Liver (tissue), 9 donors: ENCODE measurements around the gene BID. TPM values are rescaled to one million over a fixed set of nuclear protein-coding genes. Genes with fewer than 3 reads are reported as not detected.

Experiments used
- DNase-seq: peaks from one replicate; pipeline ENCODE4 v3.0.0-alpha.2; 2017; ENCODE audit warnings: low spot score
- H3K27ac ChIP-seq, 2 donors: one replicate each; pipeline ENCODE4 v1.7.0; 2013; ENCODE audit warnings: inconsistent platforms in 2 of 2, low read length in 2 of 2, control low read depth in 1 of 2, low read depth in 1 of 2, mild to moderate bottlenecking in 1 of 2
- H3K27me3 ChIP-seq, 4 donors: one replicate each; pipeline versions ENCODE4 v1.6.1 to v1.7.0; 2013; ENCODE audit warnings: low read length in 3 of 4, inconsistent platforms in 1 of 4, mild to moderate bottlenecking in 1 of 4, moderate library complexity in 1 of 4; ENCODE audit not compliant: control insufficient read depth in 4 of 4, insufficient read depth in 4 of 4
- H3K36me3 ChIP-seq, 4 donors: one replicate each; pipeline versions ENCODE4 v1.6.1 to v1.7.0; 2013; ENCODE audit warnings: low read length in 3 of 4, mild to moderate bottlenecking in 3 of 4, low read depth in 1 of 4, moderate library complexity in 1 of 4; ENCODE audit not compliant: control insufficient read depth in 4 of 4, insufficient read depth in 3 of 4
- H3K4me1 ChIP-seq, 4 donors: one replicate each; pipeline versions ENCODE4 v1.6.1 to v1.7.0; 2013; ENCODE audit warnings: low read length in 3 of 4, mild to moderate bottlenecking in 3 of 4, moderate library complexity in 1 of 4; ENCODE audit not compliant: control insufficient read depth in 4 of 4, insufficient read depth in 4 of 4
- H3K4me3 ChIP-seq, 3 donors: one replicate each; pipeline versions ENCODE4 v1.6.1 to v1.7.0; 2013; ENCODE audit warnings: low read length in 3 of 3, control low read depth in 1 of 3, low read depth in 1 of 3, mild to moderate bottlenecking in 1 of 3
- H3K9ac ChIP-seq, 2 donors: one replicate each; pipeline ENCODE4 v1.7.0; 2013; ENCODE audit warnings: low read length in 2 of 2, mild to moderate bottlenecking in 2 of 2, moderate library complexity in 2 of 2, control low read depth in 1 of 2, low read depth in 1 of 2
- H3K9me3 ChIP-seq, 4 donors: one replicate each; pipeline versions ENCODE4 v1.6.1 to v1.7.0; 2013; ENCODE audit warnings: low read length in 3 of 4; ENCODE audit not compliant: control insufficient read depth in 4 of 4
- EGR1 ChIP-seq, 2 donors: IDR thresholded peaks; 2 replicates each; pipeline ENCODE4 v1.6.1; 2016 to 2018; ENCODE audit warnings: antibody characterized with exemption in 2 of 2, low read depth in 2 of 2
- FOXA1 ChIP-seq: IDR thresholded peaks from 2 replicates; pipeline ENCODE4 v1.6.1; 2016; ENCODE audit warnings: antibody characterized with exemption
- FOXA2 ChIP-seq: IDR thresholded peaks from 2 replicates; pipeline ENCODE4 v1.6.1; 2016; ENCODE audit warnings: antibody characterized with exemption
- GABPA ChIP-seq, 2 donors: IDR thresholded peaks in 1 of 2; conservative IDR thresholded peaks in 1 of 2; 2 replicates each; pipeline ENCODE4 v1.6.1; 2016; ENCODE audit warnings: antibody characterized with exemption in 2 of 2, mild to moderate bottlenecking in 1 of 2, moderate library complexity in 1 of 2
- HNF4A ChIP-seq, 2 donors: conservative IDR thresholded peaks; 2 replicates each; pipeline ENCODE4 v1.6.1; 2016; ENCODE audit warnings: antibody characterized with exemption in 2 of 2, mild to moderate bottlenecking in 2 of 2
- HNF4G ChIP-seq: IDR thresholded peaks from 2 replicates; pipeline ENCODE4 v1.6.1; 2016; ENCODE audit warnings: antibody characterized with exemption
- JUND ChIP-seq, 2 donors: IDR thresholded peaks; 2 replicates each; pipeline ENCODE4 v1.6.1; 2016; ENCODE audit warnings: antibody characterized with exemption in 2 of 2
- NR2F2 ChIP-seq: IDR thresholded peaks from 2 replicates; pipeline ENCODE4 v1.6.1; 2016; ENCODE audit warnings: antibody characterized with exemption
- RAD21 ChIP-seq, 2 donors: IDR thresholded peaks; 2 replicates each; pipeline ENCODE4 v1.6.1; 2016; ENCODE audit warnings: antibody characterized with exemption in 2 of 2, mild to moderate bottlenecking in 2 of 2
- RXRA ChIP-seq, 2 donors: IDR thresholded peaks; 2 replicates each; pipeline ENCODE4 v1.6.1; 2017 to 2018; ENCODE audit warnings: antibody characterized with exemption in 2 of 2, mild to moderate bottlenecking in 1 of 2
- SP1 ChIP-seq: IDR thresholded peaks from 2 replicates; pipeline ENCODE4 v1.6.1; 2018; ENCODE audit warnings: antibody characterized with exemption, mild to moderate bottlenecking
- TAF1 ChIP-seq: conservative IDR thresholded peaks from 2 replicates; pipeline ENCODE4 v1.6.1; 2016; ENCODE audit warnings: antibody characterized with exemption, mild to moderate bottlenecking
- YY1 ChIP-seq: IDR thresholded peaks from 2 replicates; pipeline ENCODE4 v1.6.1; 2016; ENCODE audit warnings: antibody characterized with exemption, mild to moderate bottlenecking
- WGBS: extraction: QIAGEN DNeasy Blood & Tissue Kit; methylation state at CpG from one replicate; pipeline ENCODE4 v1.1.7; 2013; 5-methylcytosine and 5-hydroxymethylcytosine counted together
- polyA plus RNA-seq, 2 donors: library from polyadenylated mRNA; stranded (reverse) in 1 of 2; unstranded in 1 of 2; fragments of 200-250 nt in 1 of 2; fragments of >200 nt in 1 of 2; fragmentation: Nextera tagmentation in 1 of 2; extraction: Ambion mirVana in 1 of 2; gene quantifications; one replicate each; pipeline versions ENCODE4 v1.2.1 to v1.2.3, GENCODE V29; 2013 to 2015
- total RNA-seq, 2 donors: library from RNA; depleted of rRNA; stranded (reverse); fragments of >200 nt; gene quantifications; one replicate each; pipeline ENCODE4 v1.2.3, GENCODE V29; 2014
- TF ChIP-seq, protein P1 (sequence below): fragments of 150-350 bp; IDR thresholded peaks from 2 replicates; pipeline ENCODE4 v1.5.1; 2017; ENCODE audit warnings: improper control_type of control experiment, low read depth, low read length; ENCODE audit not compliant: missing input control
- TF ChIP-seq, protein P2 (sequence below): IDR thresholded peaks from 2 replicates; pipeline ENCODE4 v1.6.1; 2016; ENCODE audit warnings: antibody characterized with exemption
- TF ChIP-seq, protein P3 (sequence below): IDR thresholded peaks from 2 replicates; pipeline ENCODE4 v1.6.1; 2016; ENCODE audit warnings: antibody characterized with exemption, mild to moderate bottlenecking
- TF ChIP-seq, protein P4 (sequence below): IDR thresholded peaks from 2 replicates; pipeline ENCODE4 v1.6.1; 2016; ENCODE audit warnings: antibody characterized with exemption
- TF ChIP-seq, protein P5 (sequence below): IDR thresholded peaks from 2 replicates; pipeline ENCODE4 v1.6.1; 2016; ENCODE audit warnings: antibody characterized with exemption
- donor health status: healthy.
- donor health status: healthy.
- donor health status: healthy.
- donor health status: healthy.
- donor health status: healthy.

Gene BID
- total and polyA plus RNA-seq, 4 donors = 28.7 to 66.9 (median 52.6) TPM

DNA sequence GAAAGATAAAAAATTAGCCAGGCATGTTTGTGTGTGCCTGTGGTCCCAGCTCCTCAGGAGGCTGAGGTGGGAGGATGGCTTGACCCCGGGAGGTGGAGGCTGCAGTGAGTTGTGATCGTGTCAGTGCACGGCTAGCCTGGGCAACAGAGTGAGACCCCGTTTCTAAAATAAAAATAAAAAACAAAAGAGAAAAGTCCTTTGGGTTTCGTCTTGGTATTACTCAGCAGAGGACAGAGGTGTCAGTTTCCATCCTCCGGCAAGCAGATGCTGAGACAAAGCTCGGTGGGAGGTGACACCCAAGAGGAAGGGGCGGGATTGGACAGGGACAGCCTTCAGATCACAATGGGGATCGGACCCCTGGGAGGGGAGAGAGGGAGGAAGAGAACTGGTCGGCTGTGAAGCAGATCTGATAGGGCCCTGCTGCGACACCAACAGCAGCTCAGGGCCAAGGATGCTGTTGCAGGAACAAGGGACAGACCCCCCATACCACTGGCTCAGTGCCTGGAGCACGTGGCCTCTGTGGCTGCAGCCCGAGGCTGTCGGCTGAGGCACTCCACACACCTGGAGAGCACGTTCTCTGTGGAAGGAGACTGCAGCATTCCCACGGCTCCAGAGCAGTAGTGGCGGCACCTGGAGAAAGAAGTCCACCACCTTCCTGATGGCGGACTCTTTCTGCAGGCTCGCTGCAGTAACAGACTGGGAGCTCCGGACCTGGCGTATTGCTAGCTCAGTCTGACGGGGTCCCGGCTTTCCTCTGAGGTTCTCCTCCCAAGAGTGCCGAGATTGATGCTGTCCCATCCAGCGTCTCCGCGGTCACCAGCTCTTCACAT lies 5.2 kb upstream of the BID start:
- WGBS = 89% methylated on average over 27 of the region's 27 CpGs
- DNase-seq = no peak
- no peak for TF ChIP-seq HNF4G
- TF ChIP-seq, protein P1, sequence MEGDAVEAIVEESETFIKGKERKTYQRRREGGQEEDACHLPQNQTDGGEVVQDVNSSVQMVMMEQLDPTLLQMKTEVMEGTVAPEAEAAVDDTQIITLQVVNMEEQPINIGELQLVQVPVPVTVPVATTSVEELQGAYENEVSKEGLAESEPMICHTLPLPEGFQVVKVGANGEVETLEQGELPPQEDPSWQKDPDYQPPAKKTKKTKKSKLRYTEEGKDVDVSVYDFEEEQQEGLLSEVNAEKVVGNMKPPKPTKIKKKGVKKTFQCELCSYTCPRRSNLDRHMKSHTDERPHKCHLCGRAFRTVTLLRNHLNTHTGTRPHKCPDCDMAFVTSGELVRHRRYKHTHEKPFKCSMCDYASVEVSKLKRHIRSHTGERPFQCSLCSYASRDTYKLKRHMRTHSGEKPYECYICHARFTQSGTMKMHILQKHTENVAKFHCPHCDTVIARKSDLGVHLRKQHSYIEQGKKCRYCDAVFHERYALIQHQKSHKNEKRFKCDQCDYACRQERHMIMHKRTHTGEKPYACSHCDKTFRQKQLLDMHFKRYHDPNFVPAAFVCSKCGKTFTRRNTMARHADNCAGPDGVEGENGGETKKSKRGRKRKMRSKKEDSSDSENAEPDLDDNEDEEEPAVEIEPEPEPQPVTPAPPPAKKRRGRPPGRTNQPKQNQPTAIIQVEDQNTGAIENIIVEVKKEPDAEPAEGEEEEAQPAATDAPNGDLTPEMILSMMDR = no peak
- TF ChIP-seq SP1 = no peak
- no peak for TF ChIP-seq RXRA (IDR thresholded peaks at IDR 0.05)
- no peak for TF ChIP-seq YY1
- TF ChIP-seq HNF4A (conservative IDR thresholded peaks at IDR 0.05) = no peak
- no peak for TF ChIP-seq TAF1
- no peak for TF ChIP-seq FOXA1
- TF ChIP-seq JUND (IDR thresholded peaks at IDR 0.05) = no peak
- TF ChIP-seq GABPA (IDR thresholded peaks at IDR 0.05 in 1 of 2, conservative IDR thresholded peaks at IDR 0.05 in 1 of 2) = no peak
- TF ChIP-seq NR2F2 = no peak
- TF ChIP-seq RAD21 (IDR thresholded peaks at IDR 0.05) = no peak
- TF ChIP-seq, protein P2, sequence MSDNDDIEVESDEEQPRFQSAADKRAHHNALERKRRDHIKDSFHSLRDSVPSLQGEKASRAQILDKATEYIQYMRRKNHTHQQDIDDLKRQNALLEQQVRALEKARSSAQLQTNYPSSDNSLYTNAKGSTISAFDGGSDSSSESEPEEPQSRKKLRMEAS = no peak
- TF ChIP-seq, protein P3, sequence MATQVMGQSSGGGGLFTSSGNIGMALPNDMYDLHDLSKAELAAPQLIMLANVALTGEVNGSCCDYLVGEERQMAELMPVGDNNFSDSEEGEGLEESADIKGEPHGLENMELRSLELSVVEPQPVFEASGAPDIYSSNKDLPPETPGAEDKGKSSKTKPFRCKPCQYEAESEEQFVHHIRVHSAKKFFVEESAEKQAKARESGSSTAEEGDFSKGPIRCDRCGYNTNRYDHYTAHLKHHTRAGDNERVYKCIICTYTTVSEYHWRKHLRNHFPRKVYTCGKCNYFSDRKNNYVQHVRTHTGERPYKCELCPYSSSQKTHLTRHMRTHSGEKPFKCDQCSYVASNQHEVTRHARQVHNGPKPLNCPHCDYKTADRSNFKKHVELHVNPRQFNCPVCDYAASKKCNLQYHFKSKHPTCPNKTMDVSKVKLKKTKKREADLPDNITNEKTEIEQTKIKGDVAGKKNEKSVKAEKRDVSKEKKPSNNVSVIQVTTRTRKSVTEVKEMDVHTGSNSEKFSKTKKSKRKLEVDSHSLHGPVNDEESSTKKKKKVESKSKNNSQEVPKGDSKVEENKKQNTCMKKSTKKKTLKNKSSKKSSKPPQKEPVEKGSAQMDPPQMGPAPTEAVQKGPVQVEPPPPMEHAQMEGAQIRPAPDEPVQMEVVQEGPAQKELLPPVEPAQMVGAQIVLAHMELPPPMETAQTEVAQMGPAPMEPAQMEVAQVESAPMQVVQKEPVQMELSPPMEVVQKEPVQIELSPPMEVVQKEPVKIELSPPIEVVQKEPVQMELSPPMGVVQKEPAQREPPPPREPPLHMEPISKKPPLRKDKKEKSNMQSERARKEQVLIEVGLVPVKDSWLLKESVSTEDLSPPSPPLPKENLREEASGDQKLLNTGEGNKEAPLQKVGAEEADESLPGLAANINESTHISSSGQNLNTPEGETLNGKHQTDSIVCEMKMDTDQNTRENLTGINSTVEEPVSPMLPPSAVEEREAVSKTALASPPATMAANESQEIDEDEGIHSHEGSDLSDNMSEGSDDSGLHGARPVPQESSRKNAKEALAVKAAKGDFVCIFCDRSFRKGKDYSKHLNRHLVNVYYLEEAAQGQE = no peak
- no peak for TF ChIP-seq FOXA2
- TF ChIP-seq, protein P4, sequence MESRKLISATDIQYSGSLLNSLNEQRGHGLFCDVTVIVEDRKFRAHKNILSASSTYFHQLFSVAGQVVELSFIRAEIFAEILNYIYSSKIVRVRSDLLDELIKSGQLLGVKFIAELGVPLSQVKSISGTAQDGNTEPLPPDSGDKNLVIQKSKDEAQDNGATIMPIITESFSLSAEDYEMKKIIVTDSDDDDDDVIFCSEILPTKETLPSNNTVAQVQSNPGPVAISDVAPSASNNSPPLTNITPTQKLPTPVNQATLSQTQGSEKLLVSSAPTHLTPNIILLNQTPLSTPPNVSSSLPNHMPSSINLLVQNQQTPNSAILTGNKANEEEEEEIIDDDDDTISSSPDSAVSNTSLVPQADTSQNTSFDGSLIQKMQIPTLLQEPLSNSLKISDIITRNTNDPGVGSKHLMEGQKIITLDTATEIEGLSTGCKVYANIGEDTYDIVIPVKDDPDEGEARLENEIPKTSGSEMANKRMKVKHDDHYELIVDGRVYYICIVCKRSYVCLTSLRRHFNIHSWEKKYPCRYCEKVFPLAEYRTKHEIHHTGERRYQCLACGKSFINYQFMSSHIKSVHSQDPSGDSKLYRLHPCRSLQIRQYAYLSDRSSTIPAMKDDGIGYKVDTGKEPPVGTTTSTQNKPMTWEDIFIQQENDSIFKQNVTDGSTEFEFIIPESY = no peak
- no peak for TF ChIP-seq EGR1 (IDR thresholded peaks at IDR 0.05; ENCODE audit: low read depth in 2 of 2)
- TF ChIP-seq, protein P5, sequence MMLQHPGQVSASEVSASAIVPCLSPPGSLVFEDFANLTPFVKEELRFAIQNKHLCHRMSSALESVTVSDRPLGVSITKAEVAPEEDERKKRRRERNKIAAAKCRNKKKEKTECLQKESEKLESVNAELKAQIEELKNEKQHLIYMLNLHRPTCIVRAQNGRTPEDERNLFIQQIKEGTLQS = no peak

More for the DNA sequence above, 5.2 kb upstream of the BID start:
- Histone ChIP-seq H3K27me3 (no peaks in the 10 kb centered on the region), H3K4me1 (peaks cover 5 to 22% (median 16%) of the 10 kb centered on the region in 4 donors), H3K4me3 (no peak overlapping the region), H3K9ac (no peak overlapping the region), H3K27ac (no peak overlapping the region), H3K36me3 (no peaks in the 10 kb centered on the region), H3K9me3 (no peaks in the 10 kb centered on the region)
